Fibroblast of lung (primary cell): Measurements from ENCODE around the gene RMDN2. TPM values are rescaled to one million over a fixed set of nuclear protein-coding genes. Genes with fewer than 3 reads are reported as not detected.
"Not testable (repeated sequence)": the region's sequence is repeated elsewhere in the genome, so short reads cannot be mapped to it uniquely, and the experiment has no call there.

ENCODE experiments used
- DNase-seq, 2 donors: peaks; one replicate each; pipeline versions ENCODE4 v3.0.0 to v3.0.0-alpha.2; 2010; ENCODE audit warnings: low read depth in 2 of 2
- H2AFZ ChIP-seq: 2 replicates; pipeline ENCODE4 v1.5.1; 2012; ENCODE audit warnings: low read length, control low read depth, inconsistent platforms
- H3K27ac ChIP-seq: 2 replicates; pipeline ENCODE4 v1.5.1; 2011; ENCODE audit warnings: low read length, control low read depth; ENCODE audit not compliant: insufficient read depth
- H3K27me3 ChIP-seq: 2 replicates; pipeline ENCODE4 v1.5.1; 2011; ENCODE audit warnings: mild to moderate bottlenecking, low read length; ENCODE audit not compliant: control insufficient read depth, insufficient read depth
- H3K36me3 ChIP-seq: 2 replicates; pipeline ENCODE4 v1.5.1; 2011; ENCODE audit warnings: low read length; ENCODE audit not compliant: control insufficient read depth, insufficient read depth
- H3K4me1 ChIP-seq: 2 replicates; pipeline ENCODE4 v1.5.1; 2011; ENCODE audit warnings: low read length; ENCODE audit not compliant: control insufficient read depth, insufficient read depth; ENCODE audit errors: extremely low read depth
- H3K4me2 ChIP-seq: 2 replicates; pipeline ENCODE4 v1.5.1; 2011; ENCODE audit warnings: low read length, control low read depth; ENCODE audit not compliant: insufficient read depth; ENCODE audit errors: extremely low read depth
- H3K4me3 ChIP-seq, 4 experiments: fragments of 200-600 bp in 1 of 4; sonication (generic) in 1 of 4; replicated peaks in 1 of 4; 2 replicates each; pipeline ENCODE4 v1.5.1; 2011 to 2016; ENCODE audit warnings: low read length in 4 of 4, low read depth in 3 of 4, mild to moderate bottlenecking in 3 of 4, control low read depth in 2 of 4, inconsistent platforms in 1 of 4, mixed read lengths in 1 of 4; ENCODE audit not compliant: insufficient read depth in 1 of 4; ENCODE audit errors: control extremely low read depth in 1 of 4
- H3K79me2 ChIP-seq: 2 replicates; pipeline ENCODE4 v1.5.1; 2012; ENCODE audit warnings: mild to moderate bottlenecking, low read length, inconsistent platforms; ENCODE audit not compliant: control insufficient read depth, insufficient read depth
- H3K9ac ChIP-seq: 2 replicates; pipeline ENCODE4 v1.5.1; 2011; ENCODE audit warnings: mild to moderate bottlenecking, low read length, control low read depth; ENCODE audit not compliant: insufficient read depth
- H3K9me3 ChIP-seq: 2 replicates; pipeline ENCODE4 v1.5.1; 2012; ENCODE audit warnings: low read depth, low read length; ENCODE audit not compliant: control insufficient read depth, insufficient read depth
- H4K20me1 ChIP-seq: 2 replicates; pipeline ENCODE4 v1.5.1; 2011; ENCODE audit warnings: low read length; ENCODE audit not compliant: control insufficient read depth, insufficient read depth; ENCODE audit errors: extremely low read depth
- EZH2 ChIP-seq: IDR thresholded peaks from 2 replicates; pipeline ENCODE4 v1.5.1; 2012; ENCODE audit warnings: low read length, control low read depth, mild to moderate bottlenecking; ENCODE audit errors: missing control alignments
- polyA plus RNA-seq, 2 donors: library from polyadenylated mRNA; depleted of rRNA in 1 of 2; stranded (reverse) in 1 of 2; unstranded in 1 of 2; fragments of >200 nt; gene quantifications; 2 replicates each; pipeline ENCODE4 v1.2.1, GENCODE V29; 2011 to 2012; ENCODE audit warnings: missing spikeins in 1 of 2
- total RNA-seq: library from RNA; depleted of rRNA; stranded (reverse); fragments of >200 nt; gene quantifications from 2 replicates; pipeline ENCODE4 v1.2.1, GENCODE V29; 2014
- TF ChIP-seq, protein P1 (sequence below), 2 donors: IDR thresholded peaks in 1 of 2; conservative IDR thresholded peaks in 1 of 2; 1 replicate in 1 of 2; 2 replicates in 1 of 2; pipeline ENCODE4 v1.5.1; 2011 to 2012; ENCODE audit warnings: low read length in 2 of 2, control low read depth in 1 of 2, inconsistent platforms in 1 of 2, low read depth in 1 of 2, mild to moderate bottlenecking in 1 of 2

RMDN2 gene
- total and polyA plus RNA-seq, 2 donors (not counting 1 experiment from before 2014, with no cell fraction given), result 5.4 to 9.2 TPM

DNA sequence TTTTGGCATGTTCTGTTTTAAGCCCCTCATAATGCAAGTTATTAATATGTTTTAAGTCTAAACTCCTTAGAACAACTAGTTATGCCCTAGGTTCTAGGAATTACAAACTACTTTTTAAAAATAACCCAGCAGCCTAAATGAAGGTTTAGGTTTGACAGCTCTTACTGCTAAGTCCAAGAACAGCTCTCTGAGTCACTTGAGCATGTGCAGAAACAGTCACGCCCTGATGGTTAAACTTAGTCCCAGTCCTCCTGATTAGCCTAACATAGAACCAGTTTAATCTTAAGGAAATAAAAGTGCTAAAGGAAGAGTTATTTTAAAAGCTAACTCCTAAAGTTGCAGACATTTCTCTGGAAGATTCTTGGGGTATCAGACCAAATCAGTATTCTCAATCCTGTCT, 72.5 kb downstream of the RMDN2 start:
- Histone ChIP-seq H3K4me1 (no peaks in the 10 kb centered on the region), H3K79me2 (no peaks in the 10 kb centered on the region), H3K9ac (no peak overlapping the region), H3K9me3 (no peaks in the 10 kb centered on the region), H3K4me3 (no peak overlapping the region), H3K4me2 (no peak overlapping the region), H4K20me1 (no peaks in the 10 kb centered on the region), H3K27me3 (no peaks in the 10 kb centered on the region), H2AFZ (no peak overlapping the region), H3K36me3 (no peaks in the 10 kb centered on the region), H3K27ac (no peak overlapping the region)
- peak; percentile 16 to 35 for DNase-seq
- no peak for TF ChIP-seq EZH2
- TF ChIP-seq, protein P1, sequence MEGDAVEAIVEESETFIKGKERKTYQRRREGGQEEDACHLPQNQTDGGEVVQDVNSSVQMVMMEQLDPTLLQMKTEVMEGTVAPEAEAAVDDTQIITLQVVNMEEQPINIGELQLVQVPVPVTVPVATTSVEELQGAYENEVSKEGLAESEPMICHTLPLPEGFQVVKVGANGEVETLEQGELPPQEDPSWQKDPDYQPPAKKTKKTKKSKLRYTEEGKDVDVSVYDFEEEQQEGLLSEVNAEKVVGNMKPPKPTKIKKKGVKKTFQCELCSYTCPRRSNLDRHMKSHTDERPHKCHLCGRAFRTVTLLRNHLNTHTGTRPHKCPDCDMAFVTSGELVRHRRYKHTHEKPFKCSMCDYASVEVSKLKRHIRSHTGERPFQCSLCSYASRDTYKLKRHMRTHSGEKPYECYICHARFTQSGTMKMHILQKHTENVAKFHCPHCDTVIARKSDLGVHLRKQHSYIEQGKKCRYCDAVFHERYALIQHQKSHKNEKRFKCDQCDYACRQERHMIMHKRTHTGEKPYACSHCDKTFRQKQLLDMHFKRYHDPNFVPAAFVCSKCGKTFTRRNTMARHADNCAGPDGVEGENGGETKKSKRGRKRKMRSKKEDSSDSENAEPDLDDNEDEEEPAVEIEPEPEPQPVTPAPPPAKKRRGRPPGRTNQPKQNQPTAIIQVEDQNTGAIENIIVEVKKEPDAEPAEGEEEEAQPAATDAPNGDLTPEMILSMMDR (conservative IDR thresholded peaks at IDR 0.05 in 1 of 2, IDR thresholded peaks at IDR 0.05 in 1 of 2; ENCODE audit: low read depth in 1 of 2, low read length in 2 of 2), result no peak

DNA sequence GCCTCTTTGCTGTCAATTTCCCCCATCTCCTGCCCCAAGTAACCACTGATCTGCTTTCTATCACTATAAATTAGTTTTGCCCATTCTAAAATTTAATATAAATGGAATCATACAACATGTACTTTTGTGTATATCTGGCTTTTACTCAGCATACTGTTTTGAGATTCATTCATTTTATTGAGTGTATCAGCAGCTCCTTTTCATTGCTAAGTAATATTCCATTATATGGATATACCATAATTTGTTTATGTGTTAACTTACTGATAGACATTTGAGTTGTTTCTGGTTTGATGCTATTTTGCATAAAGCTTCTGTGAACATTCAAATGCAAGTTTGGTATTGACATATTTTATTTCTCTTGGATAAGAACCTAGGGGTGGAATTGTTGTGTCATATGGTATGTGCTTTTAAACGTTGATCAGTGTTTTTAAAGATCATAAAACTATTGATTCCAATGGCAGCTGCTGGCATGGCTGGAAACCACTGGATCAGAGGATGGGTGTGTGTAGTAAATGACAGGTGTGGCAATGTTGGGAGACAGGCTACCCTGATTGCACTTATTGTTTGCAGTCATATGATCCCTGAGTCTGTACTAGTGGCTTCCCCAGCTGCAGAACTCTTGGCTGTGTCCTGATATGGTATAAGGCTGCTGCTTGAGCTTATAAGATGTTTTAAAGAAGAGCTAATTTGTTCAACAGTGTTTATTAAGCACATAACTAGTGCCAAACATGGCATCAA, 75.6 kb downstream of the RMDN2 start:
- Histone ChIP-seq H3K27me3 (no peaks in the 10 kb centered on the region), H3K4me2 (no peak overlapping the region), H3K79me2 (no peaks in the 10 kb centered on the region), H3K27ac (no peak overlapping the region), H3K9ac (no peak overlapping the region), H3K4me1 (no peaks in the 10 kb centered on the region), H3K9me3 (no peaks in the 10 kb centered on the region), H2AFZ (no peak overlapping the region), H3K4me3 (no peak overlapping the region), H4K20me1 (no peaks in the 10 kb centered on the region), H3K36me3 (no peaks in the 10 kb centered on the region)
- no peak for DNase-seq
- TF ChIP-seq EZH2, result no peak
- TF ChIP-seq, protein P1 (conservative IDR thresholded peaks at IDR 0.05 in 1 of 2, IDR thresholded peaks at IDR 0.05 in 1 of 2; ENCODE audit: low read depth in 1 of 2, low read length in 2 of 2), result no peak

DNA sequence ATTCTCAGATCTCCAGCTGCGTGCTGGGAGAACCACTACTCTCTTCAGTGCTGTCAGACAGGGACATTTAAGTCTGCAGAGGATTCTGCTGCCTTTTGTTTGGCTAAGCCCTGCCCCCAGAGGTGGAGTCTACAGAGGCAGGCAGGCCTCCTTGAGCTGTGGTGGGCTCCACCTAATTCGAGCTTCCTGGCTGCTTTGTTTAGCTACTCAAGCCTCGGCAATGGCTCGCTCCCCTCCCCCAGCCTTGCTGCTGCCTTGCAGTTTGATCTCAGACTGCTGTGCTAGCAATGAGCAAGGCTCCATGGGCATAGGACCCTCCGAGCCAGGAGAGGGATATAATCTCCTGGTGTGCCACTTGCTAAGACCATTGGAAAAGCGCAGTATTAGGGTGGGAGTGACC, 85.1 kb downstream of the RMDN2 start:
- H3K4me1 ChIP-seq, H3K79me2 ChIP-seq, H3K9me3 ChIP-seq, H4K20me1 ChIP-seq, H3K27me3 ChIP-seq, H2AFZ ChIP-seq, H3K9ac ChIP-seq, H3K4me2 ChIP-seq, H3K4me3 ChIP-seq, DNase-seq, H3K27ac ChIP-seq, H3K36me3 ChIP-seq: not testable (repeated sequence)
